H9 (cell line): ENCODE data around the gene SPEN. TPM values are rescaled to one million over a fixed set of nuclear protein-coding genes. Genes with fewer than 3 reads are reported as not detected.

Source experiments
- DNase-seq: peaks from one replicate; pipeline ENCODE4 v3.0.0-alpha.2; 2017
- H2AFZ ChIP-seq: one replicate; pipeline ENCODE4 v1.6.1; 2013; ENCODE audit warnings: mild to moderate bottlenecking, low read length, control low read depth, moderate library complexity
- H2AK5ac ChIP-seq: 2 replicates; pipeline ENCODE4 v1.6.1; 2013; ENCODE audit warnings: low read length, control low read depth, mixed read lengths; ENCODE audit not compliant: insufficient read length
- H2BK120ac ChIP-seq: one replicate; pipeline ENCODE4 v1.6.1; 2013; ENCODE audit warnings: low read depth, mild to moderate bottlenecking, low read length, control low read depth, inconsistent platforms; ENCODE audit not compliant: poor library complexity, severe bottlenecking
- H2BK12ac ChIP-seq: 2 replicates; pipeline ENCODE4 v1.6.1; 2013; ENCODE audit warnings: low read length, control low read depth, mixed read lengths, low read depth; ENCODE audit not compliant: insufficient read length
- H2BK15ac ChIP-seq: 2 replicates; pipeline ENCODE4 v1.6.1; 2013; ENCODE audit warnings: low read depth, low read length, control low read depth
- H2BK20ac ChIP-seq: one replicate; pipeline ENCODE4 v1.6.1; 2013; ENCODE audit warnings: low read depth, mild to moderate bottlenecking, low read length, control low read depth, inconsistent platforms; ENCODE audit not compliant: poor library complexity, severe bottlenecking
- H2BK5ac ChIP-seq: 2 replicates; pipeline ENCODE4 v1.6.1; 2013; ENCODE audit warnings: low read length, control low read depth, mixed read lengths; ENCODE audit not compliant: insufficient read length
- H3K14ac ChIP-seq: 2 replicates; pipeline ENCODE4 v1.6.1; 2013; ENCODE audit warnings: low read length, control low read depth; ENCODE audit not compliant: insufficient read depth
- H3K18ac ChIP-seq: 2 replicates; pipeline ENCODE4 v1.6.1; 2013; ENCODE audit warnings: low read depth, mild to moderate bottlenecking, mixed read lengths, low read length, control low read depth; ENCODE audit not compliant: insufficient read length
- H3K23ac ChIP-seq: 2 replicates; pipeline ENCODE4 v1.6.1; 2013; ENCODE audit warnings: low read length, control low read depth, mixed read lengths, low read depth; ENCODE audit not compliant: insufficient read length
- H3K23me2 ChIP-seq: 2 replicates; pipeline ENCODE4 v1.6.1; 2013; ENCODE audit warnings: low read depth, mild to moderate bottlenecking, mixed read lengths, low read length, control low read depth; ENCODE audit not compliant: insufficient read length, poor library complexity, severe bottlenecking
- H3K27ac ChIP-seq: 2 replicates; pipeline ENCODE4 v1.5.1; 2013; ENCODE audit warnings: low read length, control low read depth, mixed read lengths, low read depth; ENCODE audit not compliant: insufficient read length
- H3K27me3 ChIP-seq: 2 replicates; pipeline ENCODE4 v1.6.1; 2013; ENCODE audit warnings: low read length, control low read depth, inconsistent platforms; ENCODE audit not compliant: insufficient read depth
- H3K4ac ChIP-seq: 2 replicates; pipeline ENCODE4 v1.6.1; 2013; ENCODE audit warnings: low read depth, mild to moderate bottlenecking, control low read depth, inconsistent platforms, low read length, moderate library complexity
- H3K4me1 ChIP-seq: 2 replicates; pipeline ENCODE4 v1.6.1; 2013; ENCODE audit warnings: low read length, control low read depth, inconsistent platforms; ENCODE audit not compliant: insufficient read depth
- H3K4me2 ChIP-seq: 2 replicates; pipeline ENCODE4 v1.6.1; 2013; ENCODE audit warnings: low read length, control low read depth, mixed read lengths; ENCODE audit not compliant: insufficient read length, insufficient read depth
- H3K56ac ChIP-seq: 2 replicates; pipeline ENCODE4 v1.6.1; 2013; ENCODE audit warnings: low read depth, mild to moderate bottlenecking, mixed read lengths, low read length, control low read depth; ENCODE audit not compliant: insufficient read length
- H3K79me1 ChIP-seq: 2 replicates; pipeline ENCODE4 v1.6.1; 2013; ENCODE audit warnings: low read depth, mild to moderate bottlenecking, moderate library complexity, low read length, control low read depth, inconsistent platforms; ENCODE audit not compliant: insufficient read depth, poor library complexity, severe bottlenecking
- H3K79me2 ChIP-seq: 2 replicates; pipeline ENCODE4 v1.6.1; 2013; ENCODE audit warnings: low read length, control low read depth, inconsistent platforms; ENCODE audit not compliant: insufficient read depth
- H3K9ac ChIP-seq: 2 replicates; pipeline ENCODE4 v1.6.1; 2013; ENCODE audit warnings: low read length, control low read depth, mixed read lengths; ENCODE audit not compliant: insufficient read length; ENCODE audit errors: extremely low read depth
- H3K9me3 ChIP-seq: one replicate; pipeline ENCODE4 v1.6.1; 2013; ENCODE audit warnings: low read depth, low read length, inconsistent platforms; ENCODE audit not compliant: control insufficient read depth
- H3T11ph ChIP-seq: one replicate; pipeline ENCODE4 v1.6.1; 2013; ENCODE audit warnings: mild to moderate bottlenecking, low read length, control low read depth, inconsistent platforms
- H4K20me1 ChIP-seq: one replicate; pipeline ENCODE4 v1.6.1; 2013; ENCODE audit not compliant: control insufficient read depth, insufficient read length, insufficient read depth
- H4K5ac ChIP-seq: 2 replicates; pipeline ENCODE4 v1.6.1; 2013; ENCODE audit warnings: low read depth, mild to moderate bottlenecking, mixed read lengths, low read length, control low read depth; ENCODE audit not compliant: insufficient read length
- H4K8ac ChIP-seq: replicated peaks from 2 replicates; pipeline ENCODE4 v1.6.1; 2013; ENCODE audit warnings: low read length, control low read depth, mixed read lengths, low read depth; ENCODE audit not compliant: insufficient read length
- H4K91ac ChIP-seq: 2 replicates; pipeline ENCODE4 v1.6.1; 2013; ENCODE audit warnings: low read depth, mild to moderate bottlenecking, moderate library complexity, mixed read lengths, low read length, control low read depth; ENCODE audit not compliant: insufficient read length
- H3K27ac Mint-ChIP-seq, 3 experiments: 2 replicates in 2 of 3; 3 replicates in 1 of 3; pipeline ENCODE4 v1.8.0; 2020 to 2021; ENCODE audit warnings: mixed read lengths in 3 of 3, mild to moderate bottlenecking in 1 of 3, moderate library complexity in 1 of 3
- H3K27me3 Mint-ChIP-seq: 2 replicates; pipeline ENCODE4 v1.8.0; 2021; ENCODE audit warnings: low read depth, mild to moderate bottlenecking, moderate library complexity, mixed read lengths
- H3K36me3 Mint-ChIP-seq, 3 experiments: 2 replicates in 2 of 3; 3 replicates in 1 of 3; pipeline ENCODE4 v1.8.0; 2020 to 2021; ENCODE audit warnings: low read depth in 3 of 3, mixed read lengths in 3 of 3; ENCODE audit not compliant: insufficient read depth in 1 of 3
- H3K4me1 Mint-ChIP-seq, 2 experiments: 2 replicates each; pipeline ENCODE4 v1.8.0; 2020; ENCODE audit warnings: mixed read lengths in 2 of 2
- H3K4me3 Mint-ChIP-seq, 2 experiments: 2 replicates in 1 of 2; 3 replicates in 1 of 2; pipeline ENCODE4 v1.8.0; 2020 to 2021; ENCODE audit warnings: mild to moderate bottlenecking in 2 of 2, mixed read lengths in 2 of 2, moderate library complexity in 1 of 2
- H3K9me3 Mint-ChIP-seq, 2 experiments: 2 replicates in 1 of 2; 3 replicates in 1 of 2; pipeline ENCODE4 v1.8.0; 2020; ENCODE audit warnings: mild to moderate bottlenecking in 2 of 2, mixed read lengths in 2 of 2, moderate library complexity in 1 of 2
- CTCF ChIP-seq: fragments of 200-600 bp; sonication (generic); conservative IDR thresholded peaks from 3 replicates; pipeline ENCODE4 v1.8.0; 2021; ENCODE audit warnings: antibody characterized with exemption, mild to moderate bottlenecking
- WGBS: extraction: QIAGEN DNeasy Blood & Tissue Kit; methylation state at CpG from one replicate; pipeline ENCODE4 v1.1.7; 2013; ENCODE audit warnings: missing lambda C conversion rate, low lambda C conversion rate, mixed read lengths; ENCODE audit not compliant: insufficient read length; ENCODE audit errors: extremely low coverage; 5-methylcytosine and 5-hydroxymethylcytosine counted together
- total RNA-seq: library from RNA; stranded (reverse); gene quantifications from 2 replicates; pipeline ENCODE4 v1.2.1, GENCODE V29; 2021

SPEN gene
- total RNA-seq, 1 experiment from 2014 or later = 59.6 TPM

- Mint-ChIP-seq H3K27me3 (no peaks in the 10 kb centered on the region), H3K36me3 (peaks cover 16 to 60% (median 45%) of the 10 kb centered on the region in 3 experiments), H3K4me3 (no peak overlapping the region), H3K27ac (no peak overlapping the region), H3K4me1 (peaks cover 9 to 11% of the 10 kb centered on the region in 2 experiments), H3K9me3 (no peaks in the 10 kb centered on the region)
- Histone ChIP-seq H3K27ac (no peak overlapping the region), H2BK15ac (no peak overlapping the region), H2BK12ac (no peak overlapping the region), H3T11ph (no peak overlapping the region), H3K27me3 (no peaks in the 10 kb centered on the region), H4K8ac (no peak overlapping the region), H3K4me2 (no peak overlapping the region), H3K14ac (no peak overlapping the region), H3K23ac (no peak overlapping the region), H2BK20ac (no peak overlapping the region), H3K9ac (no peak overlapping the region), H4K91ac (no peak overlapping the region), H4K20me1 (peaks cover 2% of the 10 kb centered on the region), H2AFZ (no peak overlapping the region), H4K5ac (no peak overlapping the region), H3K79me1 (no peaks in the 10 kb centered on the region), H3K4ac (no peak overlapping the region), H3K9me3 (no peaks in the 10 kb centered on the region), H2BK120ac (no peak overlapping the region), H3K4me1 (no peaks in the 10 kb centered on the region), H3K23me2 (no peaks in the 10 kb centered on the region), H3K18ac (no peak overlapping the region), H2AK5ac (no peak overlapping the region), H2BK5ac (no peak overlapping the region), H3K56ac (no peak overlapping the region), H3K79me2 (no peaks in the 10 kb centered on the region)
- TF ChIP-seq CTCF = no peak
- WGBS = no CpG with 5 or more reads among the region's 22 CpGs
- DNase-seq = no peak
These were observed 96.4 kb downstream of the SPEN start for GRCh38 chr1:15943992-15944307.
